Parathyroid adenoma (tissue), 2 donors: ENCODE results near the gene SYNDIG1.

Experiments used
- H2AFZ ChIP-seq: fragments of 300-600 bp; sonication (generic); one replicate; pipeline ENCODE4 v1.7.0; 2017; ENCODE audit warnings: antibody characterized with exemption, mild to moderate bottlenecking
- H3K27ac ChIP-seq: fragments of 300-600 bp; sonication (generic); one replicate; pipeline ENCODE4 v1.7.0; 2017
- H3K27me3 ChIP-seq: fragments of 300-600 bp; sonication (generic); one replicate; pipeline ENCODE4 v1.7.0; 2017; ENCODE audit warnings: low read length; ENCODE audit not compliant: control insufficient read depth, insufficient read depth
- H3K36me3 ChIP-seq: fragments of 300-600 bp; sonication (generic); one replicate; pipeline ENCODE4 v1.7.0; 2017; ENCODE audit warnings: low read length; ENCODE audit not compliant: control insufficient read depth, insufficient read depth
- H3K4me1 ChIP-seq: fragments of 300-600 bp; sonication (generic); one replicate; pipeline ENCODE4 v1.7.0; 2017; ENCODE audit warnings: control low read depth
- H3K4me2 ChIP-seq: fragments of 300-600 bp; sonication (generic); one replicate; pipeline ENCODE4 v1.7.0; 2017; ENCODE audit warnings: low read length
- H3K4me3 ChIP-seq: fragments of 300-600 bp; sonication (generic); one replicate; pipeline ENCODE4 v1.7.0; 2017; ENCODE audit warnings: low read depth, low read length
- H3K79me2 ChIP-seq: fragments of 300-600 bp; sonication (generic); one replicate; pipeline ENCODE4 v1.7.0; 2017; ENCODE audit warnings: control low read depth
- H3K9ac ChIP-seq: fragments of 300-600 bp; sonication (generic); one replicate; pipeline ENCODE4 v1.7.0; 2017; ENCODE audit warnings: mild to moderate bottlenecking
- H3K9me3 ChIP-seq: fragments of 300-600 bp; sonication (generic); one replicate; pipeline ENCODE4 v1.7.0; 2017; ENCODE audit warnings: low read length; ENCODE audit not compliant: control insufficient read depth
- CTCF ChIP-seq: fragments of 300-600 bp; sonication (generic); IDR thresholded peaks from one replicate; pipeline ENCODE4 v1.7.0; 2017; ENCODE audit warnings: antibody characterized with exemption, mild to moderate bottlenecking
- donor health status: primary hyperparathyroidism.

The SYNDIG1 gene

GRCh38 chr20:24670341-24670872, 201.0 kb downstream of the SYNDIG1 start:
- no peaks in the 10 kb centered on the region for H3K27me3 ChIP-seq
- no peak overlapping the region for H2AFZ ChIP-seq
- H3K4me3 ChIP-seq = no peak overlapping the region
- no peak overlapping the region for H3K27ac ChIP-seq
- H3K9me3 ChIP-seq = no peaks in the 10 kb centered on the region
- H3K36me3 ChIP-seq = no peaks in the 10 kb centered on the region
- no peak overlapping the region for H3K4me2 ChIP-seq
- no peaks in the 10 kb centered on the region for H3K79me2 ChIP-seq
- H3K4me1 ChIP-seq = no peaks in the 10 kb centered on the region
- no peak for TF ChIP-seq CTCF
- no peak overlapping the region for H3K9ac ChIP-seq

GRCh38 chr20:24670981-24671380, 201.6 kb downstream of the SYNDIG1 start:
- Histone ChIP-seq H3K9me3 (no peaks in the 10 kb centered on the region), H3K4me2 (no peak overlapping the region), H3K9ac (no peak overlapping the region), H3K4me3 (no peak overlapping the region), H3K36me3 (no peaks in the 10 kb centered on the region), H3K79me2 (no peaks in the 10 kb centered on the region), H3K4me1 (no peaks in the 10 kb centered on the region), H3K27me3 (no peaks in the 10 kb centered on the region), H2AFZ (no peak overlapping the region), H3K27ac (no peak overlapping the region)
- no peak for TF ChIP-seq CTCF

DNA sequence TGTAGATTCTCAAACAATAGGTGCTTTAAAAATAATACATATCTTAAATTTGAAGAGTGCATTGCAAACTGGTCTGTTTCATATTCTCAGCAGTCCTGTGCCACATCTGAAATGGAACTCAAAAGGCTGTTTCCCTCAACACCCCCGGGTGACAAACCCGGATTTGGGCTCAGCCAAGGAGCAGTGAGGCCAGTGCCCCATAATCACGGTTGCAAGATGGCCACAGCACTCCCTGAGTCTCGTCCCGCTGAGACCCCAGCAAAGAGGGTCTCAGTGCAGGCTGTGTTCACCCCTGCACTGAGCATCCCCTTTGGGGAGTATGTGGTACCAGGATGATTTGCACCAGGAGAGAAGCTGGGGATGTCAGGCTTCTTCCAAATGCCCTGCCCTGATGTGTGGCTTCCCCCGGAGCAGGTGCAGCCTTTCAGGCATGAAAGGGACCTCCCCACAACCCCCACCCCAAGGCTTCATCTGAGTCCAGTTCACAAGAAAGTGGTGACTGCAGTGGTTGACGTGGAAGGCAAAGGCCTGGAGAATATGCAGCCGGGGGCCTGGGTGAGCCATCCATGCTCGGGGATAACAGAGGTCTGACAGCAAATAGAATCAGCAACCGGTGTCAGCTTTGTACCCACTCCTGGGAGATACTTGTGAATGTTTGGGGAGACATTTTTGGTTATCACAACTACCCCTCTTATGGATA, 202.9 kb downstream of the SYNDIG1 start:
- H3K36me3 ChIP-seq = no peaks in the 10 kb centered on the region
- H3K9me3 ChIP-seq = no peaks in the 10 kb centered on the region
- no peak for TF ChIP-seq CTCF
- no peak overlapping the region for H3K4me3 ChIP-seq
- no peak overlapping the region for H2AFZ ChIP-seq
- H3K9ac ChIP-seq = no peak overlapping the region
- no peak overlapping the region for H3K4me2 ChIP-seq
- H3K4me1 ChIP-seq = peaks cover 8% of the 10 kb centered on the region
- no peaks in the 10 kb centered on the region for H3K79me2 ChIP-seq
- no peaks in the 10 kb centered on the region for H3K27me3 ChIP-seq
- no peak overlapping the region for H3K27ac ChIP-seq

GRCh38 chr20:24672886-24673677, 203.7 kb downstream of the SYNDIG1 start:
- no peaks in the 10 kb centered on the region for H3K27me3 ChIP-seq
- no peak overlapping the region for H3K9ac ChIP-seq
- no peak overlapping the region for H3K4me2 ChIP-seq
- H3K36me3 ChIP-seq = no peaks in the 10 kb centered on the region
- H2AFZ ChIP-seq = no peak overlapping the region
- H3K79me2 ChIP-seq = no peaks in the 10 kb centered on the region
- H3K4me1 ChIP-seq = peaks cover 15% of the 10 kb centered on the region
- no peak for TF ChIP-seq CTCF
- no peaks in the 10 kb centered on the region for H3K9me3 ChIP-seq
- H3K27ac ChIP-seq = no peak overlapping the region
- no peak overlapping the region for H3K4me3 ChIP-seq
